Measurements from ENCODE around the gene CD58. TPM values are rescaled to one million over a fixed set of nuclear protein-coding genes. Genes with fewer than 3 reads are reported as not detected.
"Not testable (repeated sequence)": the region's sequence is repeated elsewhere in the genome, so short reads cannot be mapped to it uniquely, and the experiment has no call there.

The CD58 gene
- total RNA-seq, 4 donors from 2014 or later: 22.3 to 79.7 (median 24.4) TPM

DNA sequence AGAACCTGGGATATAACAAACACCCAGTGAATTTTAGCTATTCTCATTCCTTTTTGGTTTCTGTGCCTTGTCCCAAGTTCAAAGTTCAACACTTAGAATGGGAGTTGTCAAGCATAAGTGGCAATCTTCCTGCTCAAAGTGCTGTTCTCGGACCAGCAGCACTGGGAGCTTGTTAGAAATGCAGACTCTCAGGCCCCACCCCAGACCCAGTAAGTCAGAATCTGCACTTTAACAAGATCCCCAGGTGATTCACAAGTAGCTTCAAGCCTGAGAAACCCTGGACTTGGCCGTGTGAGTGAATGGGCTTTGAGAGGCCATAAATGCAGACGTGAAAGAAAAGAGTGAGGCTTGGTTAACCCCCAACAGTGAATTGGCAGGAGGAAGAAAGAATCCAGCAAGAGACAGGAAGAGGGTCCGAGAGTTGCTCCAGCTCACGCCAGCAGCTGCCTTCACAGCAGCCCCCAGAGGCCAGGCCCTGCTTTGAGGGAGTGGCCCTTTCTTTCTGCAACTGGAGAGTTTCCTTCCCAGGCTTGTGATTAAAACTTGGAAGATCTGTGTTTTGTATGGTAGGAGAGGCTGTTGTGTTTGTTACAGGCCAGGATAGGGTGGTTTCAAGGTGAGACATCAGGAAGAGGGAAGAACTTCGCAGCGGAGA is 21.3 kb upstream of the CD58 start:
- H3K27ac ChIP-seq; intact Hi-C loops (cut with DNase I; ENCODE audit: low total_unique reads); H3K4me3 ChIP-seq; H3K9me3 ChIP-seq; H3K36me3 ChIP-seq; H3K27me3 ChIP-seq; H3K4me1 ChIP-seq; DNase-seq: not testable (repeated sequence)

DNA sequence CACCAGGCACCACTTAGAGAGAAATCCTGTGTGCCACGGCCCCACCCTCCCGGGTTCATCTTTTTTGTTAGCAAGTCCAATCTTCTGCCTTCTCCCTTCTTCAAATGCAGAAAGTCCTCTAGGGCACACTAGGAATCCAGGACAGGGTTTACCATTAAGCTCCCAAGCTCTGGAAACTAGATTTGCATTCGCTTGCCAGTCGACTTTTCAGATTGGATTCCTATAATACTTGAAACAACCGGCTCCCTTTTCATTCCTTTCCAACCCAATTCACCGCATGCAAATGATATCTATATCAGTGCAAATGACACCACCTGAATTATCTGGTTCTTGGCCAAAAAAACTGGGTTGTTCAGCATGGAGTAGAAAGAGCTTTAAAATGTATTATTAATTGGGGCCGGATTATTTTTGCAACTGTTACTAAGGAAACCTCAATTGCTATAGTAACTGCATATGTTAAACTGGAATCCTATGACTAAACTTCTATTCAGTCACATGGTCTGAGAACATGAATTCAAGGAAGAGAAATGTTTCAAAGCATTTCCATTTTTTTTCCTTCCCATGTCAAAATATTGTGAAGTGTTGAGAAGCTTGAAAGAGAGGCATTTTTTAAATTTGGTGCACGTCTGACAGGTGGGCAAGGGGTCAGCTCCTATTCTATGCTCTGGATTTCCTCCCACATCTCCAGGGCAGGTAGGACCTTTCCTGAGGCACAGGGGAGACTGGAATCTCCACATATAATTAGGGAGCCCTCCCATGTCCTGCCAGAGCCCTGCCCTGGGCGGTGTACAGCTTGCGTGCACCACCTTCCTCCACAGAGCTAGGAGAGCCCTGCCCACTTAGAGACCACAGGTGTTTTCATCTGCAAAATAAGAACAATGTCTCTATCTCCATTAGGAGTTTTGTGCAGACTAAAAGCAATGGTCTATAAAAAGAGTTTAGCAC is 20.5 kb upstream of the CD58 start:
- H3K4me1 ChIP-seq; H3K9me3 ChIP-seq; H3K27me3 ChIP-seq; H3K36me3 ChIP-seq; intact Hi-C loops (cut with DNase I; ENCODE audit: low total_unique reads); H3K27ac ChIP-seq; DNase-seq; H3K4me3 ChIP-seq: not testable (repeated sequence)

DNA sequence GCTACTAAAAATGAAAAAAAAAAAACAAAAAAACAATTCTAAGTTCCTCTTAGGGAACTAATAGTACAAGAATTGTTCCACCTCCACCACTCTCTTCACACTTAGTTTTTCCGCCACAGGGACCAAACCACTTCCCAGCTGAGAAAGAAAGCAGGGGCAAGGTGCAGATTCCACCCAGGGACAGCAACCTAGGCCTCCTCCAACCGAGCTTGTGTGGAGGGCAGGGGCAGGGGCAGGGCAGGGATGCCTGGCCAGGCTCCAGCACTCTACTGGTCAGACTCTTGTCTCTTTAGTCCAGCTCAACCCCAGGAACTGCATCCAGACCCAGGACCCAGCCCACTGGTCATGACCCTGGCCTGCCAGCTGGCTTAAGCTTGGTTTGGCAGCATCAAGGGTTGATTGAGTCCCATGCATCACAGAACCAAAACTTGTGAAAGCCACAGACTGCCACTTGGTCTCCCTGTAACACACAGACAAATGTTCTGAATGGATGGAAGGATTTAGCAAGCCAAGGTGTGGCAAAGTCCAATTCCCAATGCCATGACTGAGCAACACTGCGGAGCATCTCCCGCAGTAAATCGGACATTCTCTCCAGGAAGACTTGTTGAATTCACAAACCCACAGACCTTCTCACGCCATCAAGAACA is 19.7 kb upstream of the CD58 start:
- DNase-seq; H3K27ac ChIP-seq; H3K9me3 ChIP-seq; H3K27me3 ChIP-seq; H3K36me3 ChIP-seq; H3K4me3 ChIP-seq; intact Hi-C loops (cut with DNase I; ENCODE audit: low total_unique reads); H3K4me1 ChIP-seq: not testable (repeated sequence)

DNA sequence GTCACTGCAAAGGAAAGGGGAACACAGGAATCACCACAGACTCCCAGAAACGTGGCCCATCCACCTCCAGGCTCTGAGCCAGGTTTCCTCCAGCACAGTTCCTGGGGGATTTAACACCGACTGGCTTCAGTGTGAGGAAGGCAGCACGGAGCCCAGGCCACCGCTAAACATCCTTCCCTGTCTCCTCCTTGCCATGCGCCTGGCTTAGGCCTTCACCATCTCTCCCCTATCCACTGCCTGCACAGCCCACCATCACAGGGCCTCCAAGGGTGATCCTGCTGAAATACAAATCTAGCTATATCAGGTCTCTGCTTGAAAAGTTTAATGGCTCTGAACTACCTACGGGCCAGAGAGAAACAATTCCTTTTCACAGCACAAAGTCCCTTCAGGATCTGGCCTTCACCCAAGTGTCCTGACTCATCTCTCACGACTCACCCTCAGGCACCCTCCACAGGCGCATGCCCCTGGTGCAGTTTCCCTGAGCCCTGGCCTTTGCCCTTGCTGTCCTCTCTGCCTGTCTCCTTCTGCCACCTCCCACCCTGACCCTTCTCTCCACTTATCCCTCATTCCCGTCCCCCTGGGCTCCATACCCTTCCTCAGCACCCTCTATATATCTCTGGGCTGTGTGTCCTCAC is 18.4 kb upstream of the CD58 start:
- H3K4me3 ChIP-seq; H3K36me3 ChIP-seq; H3K4me1 ChIP-seq; intact Hi-C loops (cut with DNase I; ENCODE audit: low total_unique reads); H3K9me3 ChIP-seq; H3K27ac ChIP-seq; DNase-seq; H3K27me3 ChIP-seq: not testable (repeated sequence)

DNA sequence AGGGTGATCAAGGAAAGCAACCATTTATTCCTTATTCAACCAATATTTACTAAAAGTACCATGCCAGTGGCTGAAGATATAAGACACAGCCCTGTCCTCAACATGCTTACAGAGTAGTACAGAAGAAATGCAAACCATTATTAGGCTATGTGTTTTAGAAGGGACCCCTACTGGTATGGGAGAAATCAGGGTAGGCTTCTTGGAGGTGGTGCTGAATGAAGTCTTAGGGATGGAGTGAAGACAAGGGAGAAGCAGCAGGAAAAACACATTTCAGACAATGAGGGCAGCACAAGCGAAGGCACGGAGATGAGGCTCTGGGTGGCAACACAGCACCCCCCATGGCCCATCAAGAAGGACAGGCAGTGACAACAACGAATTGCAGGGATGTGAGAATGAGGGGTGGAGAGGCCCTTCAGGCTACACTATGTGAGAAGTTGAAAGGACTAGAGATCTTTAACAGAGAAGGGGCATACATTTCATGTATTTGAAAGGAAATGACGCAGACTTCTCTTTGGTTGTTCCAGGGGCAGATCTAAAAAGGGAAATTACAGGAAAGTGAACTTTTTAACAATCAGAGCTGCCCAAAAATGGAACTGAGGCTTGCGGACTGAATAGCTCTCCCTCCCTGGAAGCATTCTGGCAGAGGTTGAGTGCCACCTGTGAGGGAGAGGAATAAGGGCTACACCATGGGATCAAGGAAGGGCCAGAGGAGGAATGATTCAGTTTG is 16.8 kb upstream of the CD58 start:
- no peak for DNase-seq
- no peaks in the 10 kb centered on the region for H3K9me3 ChIP-seq
- no peak overlapping the region for H3K27ac ChIP-seq
- TF ChIP-seq POLR2A (IDR thresholded peaks at IDR 0.05): no peak
- TF ChIP-seq, protein P1, sequence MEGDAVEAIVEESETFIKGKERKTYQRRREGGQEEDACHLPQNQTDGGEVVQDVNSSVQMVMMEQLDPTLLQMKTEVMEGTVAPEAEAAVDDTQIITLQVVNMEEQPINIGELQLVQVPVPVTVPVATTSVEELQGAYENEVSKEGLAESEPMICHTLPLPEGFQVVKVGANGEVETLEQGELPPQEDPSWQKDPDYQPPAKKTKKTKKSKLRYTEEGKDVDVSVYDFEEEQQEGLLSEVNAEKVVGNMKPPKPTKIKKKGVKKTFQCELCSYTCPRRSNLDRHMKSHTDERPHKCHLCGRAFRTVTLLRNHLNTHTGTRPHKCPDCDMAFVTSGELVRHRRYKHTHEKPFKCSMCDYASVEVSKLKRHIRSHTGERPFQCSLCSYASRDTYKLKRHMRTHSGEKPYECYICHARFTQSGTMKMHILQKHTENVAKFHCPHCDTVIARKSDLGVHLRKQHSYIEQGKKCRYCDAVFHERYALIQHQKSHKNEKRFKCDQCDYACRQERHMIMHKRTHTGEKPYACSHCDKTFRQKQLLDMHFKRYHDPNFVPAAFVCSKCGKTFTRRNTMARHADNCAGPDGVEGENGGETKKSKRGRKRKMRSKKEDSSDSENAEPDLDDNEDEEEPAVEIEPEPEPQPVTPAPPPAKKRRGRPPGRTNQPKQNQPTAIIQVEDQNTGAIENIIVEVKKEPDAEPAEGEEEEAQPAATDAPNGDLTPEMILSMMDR (IDR thresholded peaks at IDR 0.05): no peak
- H3K36me3 ChIP-seq: no peaks in the 10 kb centered on the region
- no peaks in the 10 kb centered on the region for H3K4me1 ChIP-seq
- intact Hi-C loops (cut with DNase I; ENCODE audit: low total_unique reads): no loop called here
- no peaks in the 10 kb centered on the region for H3K27me3 ChIP-seq
- H3K4me3 ChIP-seq: no peak overlapping the region

DNA sequence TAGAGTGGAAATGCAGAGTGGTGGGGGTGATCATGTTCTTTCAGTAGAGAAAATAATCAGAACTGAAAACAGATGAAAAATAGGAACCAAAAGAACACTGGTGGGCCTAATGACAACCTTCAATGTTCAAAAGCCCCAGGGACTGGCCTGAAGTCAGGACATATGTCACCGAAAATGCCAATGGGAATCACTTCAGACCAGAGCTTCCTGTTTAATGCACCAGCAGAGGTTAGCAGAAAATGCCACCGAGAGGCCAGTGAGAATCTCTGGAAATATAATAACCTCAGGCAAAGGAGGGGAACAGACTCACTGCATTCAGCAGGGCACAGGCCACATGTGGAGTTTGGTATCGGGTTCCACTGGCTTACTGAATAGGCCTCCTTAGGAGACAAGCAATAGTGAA is 15.9 kb upstream of the CD58 start:
- Histone ChIP-seq H3K27me3 (no peaks in the 10 kb centered on the region), H3K9me3 (no peaks in the 10 kb centered on the region), H3K4me1 (no peaks in the 10 kb centered on the region), H3K27ac (no peak overlapping the region), H3K36me3 (no peaks in the 10 kb centered on the region), H3K4me3 (no peak overlapping the region)
- TF ChIP-seq, protein P1 (IDR thresholded peaks at IDR 0.05): no peak
- TF ChIP-seq POLR2A (IDR thresholded peaks at IDR 0.05): no peak
- intact Hi-C loops (cut with DNase I; ENCODE audit: low total_unique reads): no loop called here
- DNase-seq: no peak
